ENCODE measurements around the gene ZBTB7C.

ZBTB7C gene

GRCh38 chr18:48430150-48430549, 21.0 kb upstream of the ZBTB7C start (continued):
- TF ChIP-seq ZNF394 (tag by site-specific recombination; IDR thresholded peaks at IDR 0.05; ENCODE audit: borderline replicate concordance) (no peak), ZNF121 (tag by site-specific recombination; IDR thresholded peaks at IDR 0.05) (no peak), ZBTB11 (tag by site-specific recombination; conservative IDR thresholded peaks at IDR 0.05; ENCODE audit: low read depth) (no peak), PRDM10 (tag by site-specific recombination; IDR thresholded peaks at IDR 0.05) (no peak), ZFP69B (tag by site-specific recombination; IDR thresholded peaks at IDR 0.05) (no peak), IKZF3 (tag by site-specific recombination; IDR thresholded peaks at IDR 0.05) (no peak), ZBTB1 (tag by site-specific recombination; IDR thresholded peaks at IDR 0.05) (no peak), ZNF791 (tag by site-specific recombination; IDR thresholded peaks at IDR 0.05) (no peak), ZNF362 (tag by site-specific recombination; IDR thresholded peaks at IDR 0.05) (no peak), ZNF830 (tag by site-specific recombination; IDR thresholded peaks at IDR 0.05; ENCODE audit: low read depth) (no peak), ZNF155 (tag by site-specific recombination; IDR thresholded peaks at IDR 0.05) (no peak), ZNF658 (tag by site-specific recombination; IDR thresholded peaks at IDR 0.05) (no peak), ZNF837 (tag by site-specific recombination; IDR thresholded peaks at IDR 0.05) (no peak), ZBTB6 (tag by site-specific recombination; IDR thresholded peaks at IDR 0.05) (no peak), ZNF660 (tag by site-specific recombination; IDR thresholded peaks at IDR 0.05) (no peak), ZIC2 (tag by site-specific recombination; IDR thresholded peaks at IDR 0.05) (no peak), ZBTB10 (tag by site-specific recombination; IDR thresholded peaks at IDR 0.05) (no peak), HOXD13 (CRISPR knock-in tag; IDR thresholded peaks at IDR 0.05; ENCODE audit: borderline replicate concordance) (no peak), ZNF2 (tag by site-specific recombination; IDR thresholded peaks at IDR 0.05) (no peak), WT1 (tag by site-specific recombination; IDR thresholded peaks at IDR 0.05) (no peak)
